HepG2 (cell line): ENCODE data around the gene PRTN3.
A peak's percentile ranks its signal among the peaks of the same experiment; 100 is the strongest.

Source experiments
- EZH2 ChIP-seq: conservative IDR thresholded peaks from 2 replicates; pipeline ENCODE4 v1.6.1; 2012; ENCODE audit warnings: mild to moderate bottlenecking, low read depth, low read length, moderate library complexity
- GFI1 ChIP-seq: sonication (generic); formaldehyde crosslinking; IDR thresholded peaks from 2 replicates; pipeline ENCODE4 v1.5.0; 2020; ENCODE audit warnings: missing genetic modification reagents, mild to moderate bottlenecking, borderline replicate concordance
- HMGXB4 ChIP-seq, 2 experiments: sonication (generic) in 1 of 2; formaldehyde crosslinking in 1 of 2; IDR thresholded peaks; 2 replicates each; pipeline versions ENCODE4 v1.4.0 to v1.6.1; 2018 to 2020; ENCODE audit warnings: missing genetic modification reagents in 2 of 2, borderline replicate concordance in 1 of 2, low read depth in 1 of 2, mild to moderate bottlenecking in 1 of 2, missing biosample characterization in 1 of 2
- HOXA3 ChIP-seq: sonication (generic); formaldehyde crosslinking; IDR thresholded peaks from 2 replicates; pipeline ENCODE4 v1.5.0; 2020; ENCODE audit warnings: missing genetic modification reagents
- KIAA2018 ChIP-seq: sonication (generic); formaldehyde crosslinking; IDR thresholded peaks from 2 replicates; pipeline ENCODE4 v1.5.0; 2020; ENCODE audit warnings: mild to moderate bottlenecking, missing genetic modification reagents, borderline replicate concordance
- RFX5 ChIP-seq: IDR thresholded peaks from 2 replicates; pipeline ENCODE4 v1.6.1; 2011; ENCODE audit warnings: low read depth, low read length, improper control_type of control experiment
- TAF1 ChIP-seq: sonication (generic); formaldehyde crosslinking; IDR thresholded peaks from 2 replicates; pipeline ENCODE4 v1.4.0; 2020; ENCODE audit warnings: missing genetic modification reagents
- TCF7L2 ChIP-seq: IDR thresholded peaks from 2 replicates; pipeline ENCODE4 v1.6.1; 2011; ENCODE audit warnings: mild to moderate bottlenecking, low read depth, low read length, moderate library complexity
- ZBTB42 ChIP-seq: sonication (generic); formaldehyde crosslinking; IDR thresholded peaks from 2 replicates; pipeline ENCODE4 v1.5.0; 2020; ENCODE audit warnings: mild to moderate bottlenecking, missing genetic modification reagents
- ZHX1 ChIP-seq: sonication (generic); formaldehyde crosslinking; IDR thresholded peaks from 2 replicates; pipeline ENCODE4 v1.8.1; 2022; ENCODE audit warnings: low read depth, mild to moderate bottlenecking, missing genetic modification reagents
- ZKSCAN1 ChIP-seq: fragments of 150-350 bp; IDR thresholded peaks from 2 replicates; pipeline ENCODE4 v1.6.1; 2014; ENCODE audit warnings: low read length
- ZNF382 ChIP-seq: sonication (generic); formaldehyde crosslinking; IDR thresholded peaks from 2 replicates; pipeline ENCODE4 v1.5.0; 2020; ENCODE audit warnings: missing genetic modification reagents, mild to moderate bottlenecking, borderline replicate concordance
- ZNF629 ChIP-seq: sonication (generic); formaldehyde crosslinking; conservative IDR thresholded peaks from 2 replicates; pipeline ENCODE4 v1.5.0; 2020; ENCODE audit warnings: missing genetic modification reagents
- ZNF788 ChIP-seq: sonication (generic); formaldehyde crosslinking; IDR thresholded peaks from 2 replicates; pipeline ENCODE4 v1.5.0; 2020; ENCODE audit warnings: mild to moderate bottlenecking, missing genetic modification reagents, borderline replicate concordance

GRCh38 chr19:858868-859843 lies 18.4 kb downstream of the PRTN3 start, which contains the start of gene CFD:
- no peak for TF ChIP-seq ZKSCAN1
- no peak for TF ChIP-seq ZHX1
- no peak for TF ChIP-seq ZNF629
- TF ChIP-seq EZH2 = no peak
- TF ChIP-seq HMGXB4 (CRISPR knock-in tag; IDR thresholded peaks at IDR 0.05; ENCODE audit: borderline replicate concordance in 1 of 2, low read depth in 1 of 2) = no peak
- TF ChIP-seq ZBTB42 = no peak
- TF ChIP-seq GFI1 (CRISPR knock-in tag) = no peak
- TF ChIP-seq RFX5 = no peak
- TF ChIP-seq ZNF382 (CRISPR knock-in tag) = no peak
- TF ChIP-seq TCF7L2 = no peak
- no peak for TF ChIP-seq HOXA3 (CRISPR knock-in tag)
- TF ChIP-seq KIAA2018 (CRISPR knock-in tag) = no peak
- TF ChIP-seq ZNF788 (CRISPR knock-in tag) = no peak
- TF ChIP-seq TAF1 (CRISPR knock-in tag) = 0 out of 2 replicates have a peak, but pooled peaks have one; percentile 16
